ENCODE results near the gene KCNG4. TPM values are rescaled to one million over a fixed set of nuclear protein-coding genes. Genes with fewer than 3 reads are reported as not detected.
A peak's percentile ranks its signal among the peaks of the same experiment; 100 is the strongest.
"Not testable (repeated sequence)": the region's sequence is repeated elsewhere in the genome, so short reads cannot be mapped to it uniquely, and the experiment has no call there.

KCNG4 gene
- polyA plus RNA-seq, 1 donor from 2014 or later, result not detected

DNA sequence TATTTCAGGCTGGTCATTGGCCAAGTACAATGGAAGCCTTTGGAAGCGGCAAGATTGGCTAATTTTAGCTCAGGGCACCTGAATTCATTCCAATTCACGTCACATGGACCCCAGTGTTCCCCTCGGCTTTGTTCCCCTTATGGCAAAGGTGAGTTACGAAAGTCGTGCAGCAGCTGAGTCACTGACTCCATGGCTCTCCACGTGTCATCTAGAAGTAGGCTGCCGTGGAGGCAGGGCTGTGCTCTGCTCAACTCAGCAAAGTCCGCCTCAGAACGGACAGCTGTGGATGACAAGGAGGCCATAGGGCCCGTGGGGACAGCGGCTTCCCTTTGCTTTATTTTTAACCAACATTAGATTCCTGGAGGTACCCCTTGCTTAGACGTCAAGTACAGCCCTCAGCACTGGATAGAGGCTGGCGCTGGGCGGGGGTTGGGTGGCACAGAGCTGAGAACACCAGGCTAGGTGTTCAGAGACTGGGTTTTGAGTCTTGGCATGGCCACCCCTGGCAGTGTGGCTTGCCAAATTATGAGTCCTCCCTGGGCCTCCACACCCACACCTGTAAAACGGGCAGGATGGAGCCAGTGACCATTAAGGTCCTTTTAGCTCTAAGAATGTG lies 25.3 kb downstream of the KCNG4 start:
- peaks cover 0 to 3% (median 0%) of the 10 kb centered on the region in 3 donors for H3K9me3 Mint-ChIP-seq
- no peaks in the 10 kb centered on the region for H3K4me1 Mint-ChIP-seq
- no peaks in the 10 kb centered on the region for H3K27me3 Mint-ChIP-seq
- H3K27ac Mint-ChIP-seq, result no peak overlapping the region
- H3K4me3 Mint-ChIP-seq, result no peak overlapping the region
- peaks cover 1% of the 10 kb centered on the region for H3K36me3 Mint-ChIP-seq

GRCh38 chr16:84212631-84213030 lies 27.2 kb downstream of the KCNG4 start:
- peaks cover 1% of the 10 kb centered on the region for H3K36me3 Mint-ChIP-seq
- peak overlapping the region in 1 of 3 donors; percentile 81 for H3K27ac Mint-ChIP-seq
- no peaks in the 10 kb centered on the region for H3K4me1 Mint-ChIP-seq
- no peak overlapping the region for H3K4me3 Mint-ChIP-seq
- H3K9me3 Mint-ChIP-seq, result peaks cover 0 to 9% (median 6%) of the 10 kb centered on the region in 3 donors
- no peaks in the 10 kb centered on the region for H3K27me3 Mint-ChIP-seq

DNA sequence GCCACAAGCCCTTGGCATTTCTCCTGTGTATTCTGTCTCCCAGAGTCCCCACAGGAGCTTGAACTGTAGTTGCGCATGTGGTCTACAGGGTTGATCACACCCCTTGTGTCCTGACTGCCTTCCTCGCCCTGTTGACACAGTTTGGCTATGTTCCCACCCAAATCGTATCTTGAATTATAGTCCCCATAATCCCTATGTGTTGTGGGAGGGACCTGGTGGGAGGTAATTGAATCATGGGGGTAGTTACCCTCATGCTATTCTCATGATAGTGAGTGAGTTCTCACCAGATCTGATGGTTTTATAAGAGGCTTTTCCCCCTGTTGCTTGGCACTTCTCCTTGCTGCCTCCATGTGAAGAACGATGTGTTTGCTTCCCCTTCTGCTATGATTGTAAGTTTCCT lies 27.7 kb downstream of the KCNG4 start:
- H3K27ac Mint-ChIP-seq, result peak overlapping the region in 1 of 3 donors; percentile 81
- peaks cover 1% of the 10 kb centered on the region for H3K36me3 Mint-ChIP-seq
- no peaks in the 10 kb centered on the region for H3K27me3 Mint-ChIP-seq

GRCh38 chr16:84209989-84210388 lies 29.8 kb downstream of the KCNG4 start:
- Mint-ChIP-seq H3K27ac (peak overlapping the region in 1 of 3 donors; percentile 9), H3K4me3 (no peak overlapping the region), H3K36me3 (peaks cover 1% of the 10 kb centered on the region), H3K4me1 (no peaks in the 10 kb centered on the region), H3K9me3 (peaks cover 0 to 9% (median 6%) of the 10 kb centered on the region in 3 donors), H3K27me3 (no peaks in the 10 kb centered on the region)

More for the DNA sequence above, 27.7 kb downstream of the KCNG4 start:
- Mint-ChIP-seq H3K9me3 (peaks cover 0 to 9% (median 6%) of the 10 kb centered on the region in 3 donors), H3K4me1 (no peaks in the 10 kb centered on the region), H3K4me3 (no peak overlapping the region)

DNA sequence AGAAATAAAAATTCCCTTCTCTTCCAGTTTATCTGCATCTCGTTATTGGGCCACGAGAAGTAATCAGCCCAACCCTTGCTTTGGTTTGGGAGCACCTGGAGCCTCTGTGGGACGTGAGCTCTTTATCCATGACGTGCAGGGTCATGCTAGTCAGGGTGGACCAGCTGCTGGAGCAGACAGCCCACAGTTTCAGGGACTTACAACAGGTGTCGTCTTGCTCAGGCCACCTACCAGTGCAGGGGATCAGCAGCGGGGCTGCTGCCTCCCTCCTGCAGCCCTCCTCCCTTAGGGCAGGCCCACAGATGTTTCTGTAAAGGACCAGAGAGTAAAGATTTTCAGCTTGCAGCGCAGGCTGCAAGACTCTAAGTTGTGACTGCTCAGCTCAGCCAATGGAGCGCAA lies 31.9 kb downstream of the KCNG4 start:
- H3K9me3 Mint-ChIP-seq, result peaks cover 0 to 9% (median 6%) of the 10 kb centered on the region in 3 donors
- H3K36me3 Mint-ChIP-seq, result peaks cover 1% of the 10 kb centered on the region
- no peak overlapping the region for H3K27ac Mint-ChIP-seq
- H3K4me1 Mint-ChIP-seq, result no peaks in the 10 kb centered on the region
- no peaks in the 10 kb centered on the region for H3K27me3 Mint-ChIP-seq
- no peak overlapping the region for H3K4me3 Mint-ChIP-seq

DNA sequence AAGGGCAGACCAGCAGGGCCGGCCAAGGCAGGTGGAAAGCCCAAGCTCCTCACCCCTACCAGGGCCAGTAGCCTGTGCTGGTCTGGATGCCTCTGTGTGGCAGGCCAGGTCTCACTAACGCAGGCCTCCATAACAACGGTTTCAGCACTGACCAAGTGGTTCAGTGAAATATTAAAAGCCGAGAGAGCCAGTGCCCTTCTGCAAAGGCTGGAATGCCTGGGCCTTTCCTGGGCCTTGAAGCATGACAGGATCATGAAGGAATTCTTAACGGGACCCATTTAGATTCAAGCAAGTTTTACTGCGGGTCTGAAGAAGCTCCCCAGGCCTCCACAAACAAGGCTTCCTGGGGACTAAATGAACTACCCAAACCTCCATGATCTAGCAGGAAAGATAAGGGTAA lies 32.6 kb downstream of the KCNG4 start:
- H3K36me3 Mint-ChIP-seq, result peaks cover 1% of the 10 kb centered on the region
- H3K9me3 Mint-ChIP-seq, result peaks cover 0 to 9% (median 6%) of the 10 kb centered on the region in 3 donors
- no peak overlapping the region for H3K27ac Mint-ChIP-seq
- H3K4me3 Mint-ChIP-seq, result no peak overlapping the region
- no peaks in the 10 kb centered on the region for H3K27me3 Mint-ChIP-seq
- H3K4me1 Mint-ChIP-seq, result no peaks in the 10 kb centered on the region

DNA sequence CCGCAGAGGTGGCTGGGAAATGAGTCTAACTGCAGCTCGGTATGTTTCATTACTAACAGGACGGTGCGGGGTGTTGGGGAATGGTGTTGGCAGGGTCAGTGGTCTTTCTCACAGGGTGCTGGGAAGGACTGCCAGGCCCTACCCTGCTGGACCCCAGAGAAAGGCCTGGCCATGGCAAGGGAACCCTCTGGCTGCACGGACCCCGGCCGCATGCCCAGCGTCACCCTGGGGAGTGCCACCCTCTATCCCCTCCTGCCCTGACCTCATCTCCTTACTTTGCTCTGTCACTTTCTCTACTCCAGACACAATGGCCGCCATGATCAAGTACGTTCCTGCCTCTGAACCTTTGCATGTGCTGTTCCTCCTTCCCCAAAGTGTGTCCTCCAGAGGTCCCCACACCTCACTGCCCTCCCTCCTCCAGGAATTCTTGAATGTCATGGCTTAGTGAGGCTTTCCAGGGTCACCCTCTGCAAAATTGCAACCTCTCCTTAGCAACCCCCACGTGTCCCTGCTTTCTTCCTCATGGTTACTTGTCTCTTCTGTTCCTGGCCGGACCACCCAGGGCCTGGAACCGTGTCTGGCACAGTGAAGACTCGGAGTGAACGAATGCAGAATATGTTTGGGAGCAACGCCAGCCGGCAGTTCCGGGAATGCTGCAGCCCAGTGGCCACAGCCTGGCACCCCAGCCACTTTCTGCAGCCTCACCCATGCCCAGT lies 33.7 kb downstream of the KCNG4 start:
- Mint-ChIP-seq H3K27me3 (no peaks in the 10 kb centered on the region), H3K4me3 (peak overlapping the region in 1 of 4 donors; percentile 51), H3K36me3 (peaks cover 1% of the 10 kb centered on the region), H3K9me3 (peaks cover 0 to 9% (median 6%) of the 10 kb centered on the region in 3 donors), H3K27ac (no peak overlapping the region), H3K4me1 (no peaks in the 10 kb centered on the region)

DNA sequence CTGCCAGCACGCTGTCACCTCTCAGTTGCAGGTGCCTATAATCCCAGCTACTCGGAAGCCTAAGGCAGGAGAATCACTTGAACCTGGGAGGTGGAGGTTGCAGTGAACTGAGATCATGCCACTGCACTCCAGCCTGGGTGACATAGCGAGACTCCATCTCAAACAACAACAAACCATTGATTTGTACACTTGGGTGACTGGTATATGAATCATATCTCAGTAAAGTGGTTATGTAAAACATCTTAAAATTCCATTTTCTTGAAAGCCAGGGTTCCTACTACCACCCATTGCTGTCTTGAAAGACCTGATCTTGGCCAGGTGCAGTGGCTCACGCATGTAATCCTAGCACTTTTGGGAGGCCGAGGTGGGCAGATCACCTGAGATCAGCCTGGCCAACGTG lies 34.7 kb downstream of the KCNG4 start:
- H3K36me3 Mint-ChIP-seq, H3K4me3 Mint-ChIP-seq: not testable (repeated sequence)

GRCh38 chr16:84204551-84204950 lies 35.3 kb downstream of the KCNG4 start:
- H3K4me3 Mint-ChIP-seq, H3K36me3 Mint-ChIP-seq, H3K9me3 Mint-ChIP-seq, H3K4me1 Mint-ChIP-seq, H3K27ac Mint-ChIP-seq, H3K27me3 Mint-ChIP-seq: not testable (repeated sequence)

More for the DNA sequence above, 34.7 kb downstream of the KCNG4 start:
- not testable (repeated sequence) for H3K4me1 Mint-ChIP-seq, H3K9me3 Mint-ChIP-seq, H3K27me3 Mint-ChIP-seq
- peak overlapping the region in 1 of 3 donors; percentile 82 for H3K27ac Mint-ChIP-seq

DNA sequence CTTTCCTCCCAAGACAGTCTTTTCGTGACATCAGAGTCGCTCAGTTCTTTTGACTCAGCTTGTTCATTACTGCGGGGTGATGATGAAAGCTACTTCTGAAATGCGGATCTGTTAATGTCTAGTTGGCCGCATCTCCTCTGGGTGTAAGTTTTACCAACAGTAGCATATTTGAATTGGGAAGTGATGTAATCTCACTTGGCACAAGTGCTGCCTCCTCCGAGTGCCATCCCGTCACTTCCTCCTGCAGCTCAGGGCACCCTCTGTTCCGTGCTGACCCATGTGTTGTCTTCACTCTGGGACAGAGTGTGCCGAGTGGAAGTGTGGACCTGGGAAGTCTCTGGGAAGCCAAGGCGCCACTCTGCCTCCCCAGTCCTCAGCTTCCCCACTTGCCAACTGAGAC lies 40.0 kb downstream of the KCNG4 start:
- H3K4me3 Mint-ChIP-seq, result no peak overlapping the region
- H3K9me3 Mint-ChIP-seq, result no peaks in the 10 kb centered on the region
- no peak overlapping the region for H3K27ac Mint-ChIP-seq
- no peaks in the 10 kb centered on the region for H3K4me1 Mint-ChIP-seq
- H3K36me3 Mint-ChIP-seq, result no peaks in the 10 kb centered on the region
- peaks cover 7% of the 10 kb centered on the region for H3K27me3 Mint-ChIP-seq

DNA sequence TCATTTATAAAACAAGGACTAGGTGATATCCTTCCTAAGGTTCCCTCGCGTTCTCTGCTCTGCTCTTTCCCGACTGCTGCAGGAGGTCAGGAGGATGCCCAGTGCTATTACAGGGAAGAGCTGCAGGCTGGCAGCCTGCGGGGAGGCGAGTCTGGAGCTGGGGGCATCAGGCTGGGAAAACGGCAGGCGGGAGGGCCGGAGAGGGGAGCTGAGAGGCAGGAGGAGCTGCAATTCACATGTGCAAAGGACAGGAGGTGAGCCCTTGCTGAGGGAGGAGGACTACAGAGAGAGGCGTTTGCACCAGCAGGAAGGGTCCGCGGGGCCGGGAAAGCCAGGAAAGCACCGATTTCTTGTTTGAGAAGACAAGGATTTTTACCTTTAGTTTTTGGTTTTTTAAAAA lies 40.7 kb downstream of the KCNG4 start:
- H3K9me3 Mint-ChIP-seq, result no peaks in the 10 kb centered on the region
- no peak overlapping the region for H3K27ac Mint-ChIP-seq
- peaks cover 0 to 4% (median 0%) of the 10 kb centered on the region in 3 donors for H3K4me1 Mint-ChIP-seq
- H3K4me3 Mint-ChIP-seq, result no peak overlapping the region
- H3K27me3 Mint-ChIP-seq, result peaks cover 8% of the 10 kb centered on the region
- H3K36me3 Mint-ChIP-seq, result no peaks in the 10 kb centered on the region

- Mint-ChIP-seq H3K9me3 (no peaks in the 10 kb centered on the region), H3K4me3 (no peak overlapping the region), H3K4me1 (peaks cover 0 to 11% (median 0%) of the 10 kb centered on the region in 3 donors), H3K36me3 (no peaks in the 10 kb centered on the region), H3K27ac (no peak overlapping the region), H3K27me3 (peaks cover 10% of the 10 kb centered on the region)
Measured at GRCh38 chr16:84198401-84198800, 41.4 kb downstream of the KCNG4 start.

DNA sequence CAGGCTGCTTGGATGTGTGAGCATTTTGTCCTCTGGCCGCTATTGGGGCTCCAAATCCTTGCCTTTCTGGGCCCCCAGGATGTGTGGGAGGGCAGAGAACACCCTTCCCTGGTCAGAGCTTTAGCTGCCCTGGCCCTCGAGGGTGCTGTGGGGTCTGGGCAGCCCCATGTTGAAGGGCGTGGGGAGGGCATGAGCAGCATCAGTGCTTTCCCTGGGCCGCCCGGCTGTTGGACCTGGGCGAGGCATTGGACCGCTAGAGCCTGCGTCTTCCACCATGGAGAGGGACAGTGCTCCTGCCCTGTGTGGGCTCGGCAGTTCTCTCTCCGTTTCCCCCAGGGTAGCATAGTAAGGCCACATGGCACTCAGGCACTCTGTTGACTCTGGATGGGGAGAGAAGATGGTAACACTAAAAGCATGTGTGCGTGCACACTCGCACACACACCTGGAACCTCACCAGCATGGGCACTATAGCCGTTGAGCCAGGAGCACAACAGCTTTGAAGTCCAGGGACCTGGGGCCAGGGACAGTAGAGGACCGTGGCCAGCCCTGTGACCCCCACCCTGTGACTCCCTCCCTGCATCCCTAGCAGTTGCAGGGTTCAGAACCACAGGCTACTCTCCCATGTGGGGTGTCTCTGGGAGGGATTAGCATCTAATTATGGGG lies 42.2 kb downstream of the KCNG4 start:
- Mint-ChIP-seq H3K27ac (no peak overlapping the region), H3K4me1 (peaks cover 0 to 11% (median 0%) of the 10 kb centered on the region in 3 donors), H3K4me3 (no peak overlapping the region), H3K36me3 (no peaks in the 10 kb centered on the region), H3K9me3 (no peaks in the 10 kb centered on the region), H3K27me3 (peaks cover 10% of the 10 kb centered on the region)

DNA sequence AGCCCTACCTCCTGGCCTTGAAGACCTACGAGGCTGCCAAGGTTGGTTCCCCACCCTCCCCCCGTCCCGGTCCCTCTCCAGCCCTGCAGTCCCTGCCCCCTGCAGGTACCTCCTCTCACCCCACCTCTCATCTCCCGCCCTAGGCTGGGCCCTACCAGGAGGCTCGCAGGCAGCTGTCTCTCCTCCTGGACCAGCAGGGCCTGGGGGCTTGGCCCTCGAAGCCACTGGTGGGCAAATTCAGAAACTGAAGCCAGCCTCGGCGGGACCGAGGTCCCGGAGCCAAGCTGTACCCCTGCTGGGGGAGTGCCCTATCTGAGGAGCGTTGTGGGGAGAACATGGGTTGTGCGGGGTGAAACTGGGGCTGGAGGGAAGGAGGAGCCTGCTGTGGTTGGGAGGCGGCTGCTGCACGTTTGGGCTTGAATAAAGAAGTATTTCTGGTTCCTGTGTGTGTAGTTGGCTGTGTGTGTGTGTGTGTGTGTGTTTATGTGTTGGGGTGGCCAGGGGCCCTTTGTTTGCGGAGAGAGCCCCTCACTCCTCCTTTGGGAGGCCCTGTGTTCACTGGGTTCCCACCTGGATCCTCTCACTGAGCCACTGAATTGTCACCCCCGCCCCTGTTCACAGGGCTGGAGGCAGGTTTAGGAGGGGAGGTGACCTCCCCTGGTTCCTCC lies 43.0 kb downstream of the KCNG4 start:
- Mint-ChIP-seq H3K4me1 (peaks cover 0 to 11% (median 0%) of the 10 kb centered on the region in 3 donors), H3K27ac (no peak overlapping the region), H3K27me3 (peaks cover 10% of the 10 kb centered on the region), H3K9me3 (no peaks in the 10 kb centered on the region), H3K4me3 (peak overlapping the region in 1 of 4 donors; percentile 43), H3K36me3 (no peaks in the 10 kb centered on the region)

GRCh38 chr16:84196101-84196500 lies 43.7 kb downstream of the KCNG4 start:
- Mint-ChIP-seq H3K4me1 (peaks cover 0 to 11% (median 0%) of the 10 kb centered on the region in 3 donors), H3K36me3 (no peaks in the 10 kb centered on the region), H3K27ac (no peak overlapping the region), H3K4me3 (no peak overlapping the region), H3K9me3 (no peaks in the 10 kb centered on the region), H3K27me3 (peaks cover 10% of the 10 kb centered on the region)

Data from IgD-negative memory B cell (primary cell).